KMS-11 (cell line): ENCODE results near the gene LAGE3.

ENCODE experiments used
- H2AFZ ChIP-seq: fragments of 200-600 bp; sonication (generic); 2 replicates; pipeline ENCODE4 v1.6.1; 2016; ENCODE audit warnings: antibody characterized with exemption, mixed run types, low read depth
- H3K27ac ChIP-seq: fragments of 200-600 bp; sonication (generic); 2 replicates; pipeline ENCODE4 v1.6.1; 2016; ENCODE audit warnings: mild to moderate bottlenecking, mixed run types
- H3K27me3 ChIP-seq: fragments of 200-600 bp; sonication (generic); 2 replicates; pipeline ENCODE4 v1.6.1; 2017; ENCODE audit warnings: mild to moderate bottlenecking, low read depth, mixed run types, moderate library complexity; ENCODE audit not compliant: insufficient read depth
- H3K36me3 ChIP-seq: fragments of 200-600 bp; sonication (generic); 2 replicates; pipeline ENCODE4 v1.6.1; 2017; ENCODE audit warnings: mild to moderate bottlenecking, mixed run types; ENCODE audit not compliant: insufficient read depth
- H3K4me1 ChIP-seq: fragments of 200-600 bp; sonication (generic); 2 replicates; pipeline ENCODE4 v1.6.1; 2016; ENCODE audit warnings: mild to moderate bottlenecking, low read depth, mixed run types; ENCODE audit not compliant: poor library complexity, severe bottlenecking
- H3K4me2 ChIP-seq: fragments of 200-600 bp; sonication (generic); 2 replicates; pipeline ENCODE4 v1.7.0; 2016; ENCODE audit warnings: mild to moderate bottlenecking, mixed run types
- H3K4me3 ChIP-seq: fragments of 200-600 bp; sonication (generic); IDR thresholded peaks from 2 replicates; pipeline ENCODE4 v1.6.1; 2017; ENCODE audit warnings: low read depth, low read length, mixed read lengths; ENCODE audit not compliant: insufficient read depth
- H3K79me2 ChIP-seq: fragments of 200-600 bp; sonication (generic); 2 replicates; pipeline ENCODE4 v1.6.1; 2016; ENCODE audit warnings: low read depth, mixed run types; ENCODE audit not compliant: insufficient read depth
- H3K9ac ChIP-seq: fragments of 200-600 bp; sonication (generic); 2 replicates; pipeline ENCODE4 v1.6.1; 2016; ENCODE audit warnings: mild to moderate bottlenecking, mixed run types
- H4K20me1 ChIP-seq: fragments of 200-600 bp; sonication (generic); 2 replicates; pipeline ENCODE4 v1.6.1; 2016; ENCODE audit warnings: mild to moderate bottlenecking, mixed run types; ENCODE audit not compliant: insufficient read depth
- CTCF ChIP-seq: fragments of 200-600 bp; sonication (generic); conservative IDR thresholded peaks from 2 replicates; pipeline ENCODE4 v1.6.1; 2017; ENCODE audit warnings: low read depth, mild to moderate bottlenecking, antibody characterized with exemption, low read length, moderate library complexity, mixed read lengths

The LAGE3 gene

GRCh38 chrX:154470434-154470833, 8.6 kb downstream of the LAGE3 start:
- no peaks in the 10 kb centered on the region for H4K20me1 ChIP-seq
- TF ChIP-seq CTCF, result no peak
- no peak overlapping the region for H3K4me2 ChIP-seq
- H3K36me3 ChIP-seq, result no peaks in the 10 kb centered on the region
- no peak overlapping the region for H3K4me3 ChIP-seq
- H2AFZ ChIP-seq, result no peak overlapping the region
- H3K79me2 ChIP-seq, result no peaks in the 10 kb centered on the region
- no peak overlapping the region for H3K9ac ChIP-seq
- H3K27ac ChIP-seq, result no peak overlapping the region
- H3K4me1 ChIP-seq, result no peaks in the 10 kb centered on the region
- no peaks in the 10 kb centered on the region for H3K27me3 ChIP-seq

- Histone ChIP-seq H3K36me3 (no peaks in the 10 kb centered on the region), H3K4me2 (no peak overlapping the region), H4K20me1 (no peaks in the 10 kb centered on the region), H3K4me3 (no peak overlapping the region), H2AFZ (no peak overlapping the region), H3K4me1 (no peaks in the 10 kb centered on the region), H3K27ac (no peak overlapping the region), H3K79me2 (no peaks in the 10 kb centered on the region), H3K9ac (no peak overlapping the region), H3K27me3 (no peaks in the 10 kb centered on the region)
- no peak for TF ChIP-seq CTCF
These were observed 9.2 kb downstream of the LAGE3 start for GRCh38 chrX:154469880-154470279.

GRCh38 chrX:154469114-154469513, 10.0 kb downstream of the LAGE3 start:
- H2AFZ ChIP-seq, result no peak overlapping the region
- no peak overlapping the region for H3K4me2 ChIP-seq
- no peaks in the 10 kb centered on the region for H3K36me3 ChIP-seq
- no peak for TF ChIP-seq CTCF
- no peak overlapping the region for H3K9ac ChIP-seq
- no peak overlapping the region for H3K4me3 ChIP-seq
- no peaks in the 10 kb centered on the region for H4K20me1 ChIP-seq
- H3K27me3 ChIP-seq, result no peaks in the 10 kb centered on the region
- H3K27ac ChIP-seq, result no peak overlapping the region
- no peaks in the 10 kb centered on the region for H3K4me1 ChIP-seq
- no peaks in the 10 kb centered on the region for H3K79me2 ChIP-seq

- Histone ChIP-seq H3K27ac (no peak overlapping the region), H3K4me3 (no peak overlapping the region), H3K27me3 (no peaks in the 10 kb centered on the region), H4K20me1 (no peaks in the 10 kb centered on the region), H3K79me2 (no peaks in the 10 kb centered on the region), H3K4me2 (no peak overlapping the region), H2AFZ (no peak overlapping the region), H3K36me3 (no peaks in the 10 kb centered on the region), H3K4me1 (no peaks in the 10 kb centered on the region), H3K9ac (no peak overlapping the region)
- no peak for TF ChIP-seq CTCF
These were observed 10.9 kb downstream of the LAGE3 start for GRCh38 chrX:154468217-154468616.

- Histone ChIP-seq H3K9ac (no peak overlapping the region), H3K4me3 (no peak overlapping the region), H3K4me2 (no peak overlapping the region), H3K27ac (no peak overlapping the region), H4K20me1 (no peaks in the 10 kb centered on the region), H3K36me3 (no peaks in the 10 kb centered on the region), H3K79me2 (no peaks in the 10 kb centered on the region), H3K27me3 (no peaks in the 10 kb centered on the region), H2AFZ (no peak overlapping the region), H3K4me1 (no peaks in the 10 kb centered on the region)
- no peak for TF ChIP-seq CTCF
These were observed 11.5 kb downstream of the LAGE3 start for GRCh38 chrX:154467556-154467955.
